ENCODE results near the gene STEAP3.

DNA sequence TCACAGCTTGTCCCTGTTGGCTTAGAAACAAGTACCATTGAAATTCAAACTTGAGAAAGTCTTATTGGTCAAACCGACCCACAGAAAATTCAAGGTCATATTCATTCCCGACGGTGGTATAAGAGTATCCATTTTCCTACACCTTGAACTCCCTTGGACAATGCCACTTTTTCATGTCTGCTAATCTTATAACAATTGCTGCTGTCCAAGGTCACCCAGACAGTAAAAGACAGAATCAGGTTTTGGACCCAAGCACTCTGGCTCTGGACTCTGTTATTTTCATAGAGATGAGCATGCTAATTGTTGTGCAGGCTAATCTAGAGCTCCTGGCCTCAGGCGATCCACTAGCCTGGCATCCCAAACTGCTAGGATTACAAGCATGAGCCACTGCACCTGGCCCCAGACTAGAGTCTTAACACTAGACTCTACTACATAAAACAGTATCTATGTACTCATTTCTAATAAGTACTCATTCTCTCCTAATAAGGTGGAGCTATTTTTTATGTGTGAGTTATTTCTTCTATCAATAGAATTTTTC, 85.2 kb downstream of the STEAP3 start:
- TF ChIP-seq, protein P1, sequence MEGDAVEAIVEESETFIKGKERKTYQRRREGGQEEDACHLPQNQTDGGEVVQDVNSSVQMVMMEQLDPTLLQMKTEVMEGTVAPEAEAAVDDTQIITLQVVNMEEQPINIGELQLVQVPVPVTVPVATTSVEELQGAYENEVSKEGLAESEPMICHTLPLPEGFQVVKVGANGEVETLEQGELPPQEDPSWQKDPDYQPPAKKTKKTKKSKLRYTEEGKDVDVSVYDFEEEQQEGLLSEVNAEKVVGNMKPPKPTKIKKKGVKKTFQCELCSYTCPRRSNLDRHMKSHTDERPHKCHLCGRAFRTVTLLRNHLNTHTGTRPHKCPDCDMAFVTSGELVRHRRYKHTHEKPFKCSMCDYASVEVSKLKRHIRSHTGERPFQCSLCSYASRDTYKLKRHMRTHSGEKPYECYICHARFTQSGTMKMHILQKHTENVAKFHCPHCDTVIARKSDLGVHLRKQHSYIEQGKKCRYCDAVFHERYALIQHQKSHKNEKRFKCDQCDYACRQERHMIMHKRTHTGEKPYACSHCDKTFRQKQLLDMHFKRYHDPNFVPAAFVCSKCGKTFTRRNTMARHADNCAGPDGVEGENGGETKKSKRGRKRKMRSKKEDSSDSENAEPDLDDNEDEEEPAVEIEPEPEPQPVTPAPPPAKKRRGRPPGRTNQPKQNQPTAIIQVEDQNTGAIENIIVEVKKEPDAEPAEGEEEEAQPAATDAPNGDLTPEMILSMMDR (conservative IDR thresholded peaks at IDR 0.05; ENCODE audit: low read depth, low read length) = no peak
- TF ChIP-seq EZH2 (IDR thresholded peaks at IDR 0.05; ENCODE audit: low read length, unreplicated experiment) (no peak), EZH2phosphoT487 (IDR thresholded peaks at IDR 0.05; ENCODE audit: borderline replicate concordance, low read length) (no peak)

Data from PC-3 (cell line).